Midbrain (tissue), 1 donor: ENCODE results near the gene C4BPB.

Experiments used
- DNase-seq: peaks from one replicate; lab custom pipeline; 2025; lab: John Stamatoyannopoulos, UW

Gene C4BPB

DNA sequence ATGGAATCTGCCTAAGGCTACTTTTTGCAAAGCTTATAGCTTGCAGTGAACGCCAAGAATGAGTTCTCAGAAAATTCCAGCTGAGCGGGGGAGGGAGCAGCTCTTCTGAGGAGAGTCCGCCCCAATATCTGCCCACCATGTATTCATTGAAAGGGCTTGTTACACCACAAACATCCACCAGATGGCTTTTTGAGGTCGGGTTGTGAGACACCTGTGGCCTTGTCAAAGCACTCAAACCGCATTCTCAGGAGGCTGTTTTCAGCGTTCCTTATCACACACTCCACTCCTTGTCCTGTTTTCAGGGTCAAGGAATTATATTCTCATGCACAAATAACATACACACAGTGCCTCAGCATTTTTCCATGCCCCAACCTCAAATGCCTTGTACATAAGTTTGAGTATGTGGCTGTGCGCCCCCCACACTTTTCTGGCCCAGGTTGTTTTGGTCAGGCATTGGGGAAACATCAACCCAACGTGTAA lies 3.9 kb upstream of the C4BPB start:
- peak; percentile 31 for DNase-seq

DNA sequence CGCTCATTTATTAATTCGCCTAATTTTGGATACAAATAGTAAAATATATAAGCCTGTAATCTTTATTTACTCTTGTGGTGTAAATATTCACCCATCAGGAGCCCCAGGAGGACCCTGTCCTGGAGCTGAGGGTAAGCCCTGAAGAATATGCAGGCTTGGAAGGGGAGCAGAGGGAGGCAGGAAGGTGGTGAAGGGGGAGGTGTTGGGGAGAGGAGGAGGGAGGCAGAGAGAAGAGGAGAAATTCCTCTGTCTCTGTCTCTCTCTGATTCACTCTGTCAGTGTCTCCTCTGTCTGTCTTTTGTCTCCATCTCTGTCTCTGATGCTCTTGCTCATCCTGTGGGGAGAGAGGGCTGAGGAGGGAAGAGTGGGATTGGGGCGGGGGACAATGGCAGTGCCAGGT lies 2.8 kb upstream of the C4BPB start:
- DNase-seq = no peak

DNA sequence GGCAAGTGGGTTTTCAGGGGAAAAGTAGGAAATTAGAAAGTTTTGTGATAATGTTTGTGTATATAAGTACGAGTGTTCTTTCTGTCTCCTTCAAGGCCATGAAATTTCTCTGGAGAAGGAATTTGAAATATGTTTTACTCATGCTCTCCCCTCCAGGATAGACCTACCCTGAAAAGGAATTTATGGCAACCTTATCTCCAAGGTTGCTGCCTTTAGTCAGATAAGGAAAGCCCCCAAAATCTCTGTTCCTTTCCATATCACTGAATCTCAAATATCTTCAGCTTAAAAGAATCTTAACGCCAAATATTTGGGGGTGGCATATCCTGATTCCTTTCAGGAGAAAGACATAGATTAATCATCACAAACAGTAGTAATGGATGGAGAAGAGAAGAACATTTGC lies 499 bp upstream of the C4BPB start:
- DNase-seq = no peak

DNA sequence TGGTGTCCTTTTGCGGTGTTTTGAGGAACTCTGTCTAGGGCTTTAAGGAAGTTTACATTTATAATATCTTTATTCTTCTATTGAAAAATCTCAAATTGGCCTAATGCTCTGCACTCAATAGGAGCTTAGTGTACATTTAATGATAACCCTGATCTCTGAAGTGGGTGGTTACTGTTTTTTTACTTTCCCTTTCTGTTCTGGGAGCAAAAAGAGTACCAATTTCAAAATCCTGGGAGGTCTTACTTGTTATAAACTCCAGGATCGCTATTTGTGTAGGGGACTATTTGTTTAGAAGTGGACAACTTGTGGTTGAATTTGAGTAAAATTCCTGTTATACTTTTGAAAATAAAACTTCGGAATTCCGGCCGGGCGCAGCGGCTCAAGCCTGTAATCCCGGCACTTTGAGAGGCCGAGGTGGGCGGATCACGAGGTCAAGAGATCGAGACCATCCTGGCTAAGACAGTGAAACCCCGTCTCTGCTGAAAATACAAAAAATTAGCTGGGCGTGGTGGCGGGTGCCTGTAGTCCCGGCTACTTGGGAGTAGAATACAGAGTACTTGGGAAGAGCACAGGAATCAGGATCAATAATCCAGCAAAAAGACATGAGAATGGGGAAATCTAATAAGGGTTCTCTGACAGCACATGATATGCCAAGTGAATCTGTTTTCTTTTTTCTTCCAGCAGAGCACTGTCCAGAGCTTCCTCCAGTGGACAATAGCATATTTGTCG lies 1.1 kb downstream of the C4BPB start:
- no peak for DNase-seq

DNA sequence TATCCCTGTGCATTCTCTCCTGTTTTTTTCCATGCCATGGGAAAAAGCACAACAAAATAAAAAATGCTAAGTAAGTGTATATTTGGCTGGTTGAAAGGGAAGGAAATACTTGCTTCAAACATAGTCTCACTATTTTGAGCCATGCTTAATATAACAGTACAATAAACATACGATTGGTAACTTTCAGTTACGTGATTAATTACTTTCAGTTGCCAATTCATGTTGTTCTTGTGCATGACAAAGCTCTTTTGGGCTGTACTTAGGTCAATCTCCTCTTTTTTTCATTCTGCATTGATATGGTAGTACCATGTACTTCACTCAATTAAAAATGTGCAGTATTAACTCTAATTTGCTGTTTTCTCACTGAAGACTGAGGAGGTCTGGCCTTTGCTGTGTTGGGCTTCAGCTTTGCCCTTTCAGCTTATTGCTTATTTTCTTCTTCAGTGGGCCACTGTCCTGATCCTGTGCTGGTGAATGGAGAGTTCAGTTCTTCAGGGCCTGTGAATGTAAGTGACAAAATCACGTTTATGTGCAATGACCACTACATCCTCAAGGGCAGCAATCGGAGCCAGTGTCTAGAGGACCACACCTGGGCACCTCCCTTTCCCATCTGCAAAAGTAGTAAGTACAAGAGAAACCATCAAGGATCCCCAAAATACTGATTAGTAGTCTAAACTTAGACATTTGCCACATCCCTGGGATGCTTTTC lies 2.7 kb downstream of the C4BPB start:
- DNase-seq = no peak

DNA sequence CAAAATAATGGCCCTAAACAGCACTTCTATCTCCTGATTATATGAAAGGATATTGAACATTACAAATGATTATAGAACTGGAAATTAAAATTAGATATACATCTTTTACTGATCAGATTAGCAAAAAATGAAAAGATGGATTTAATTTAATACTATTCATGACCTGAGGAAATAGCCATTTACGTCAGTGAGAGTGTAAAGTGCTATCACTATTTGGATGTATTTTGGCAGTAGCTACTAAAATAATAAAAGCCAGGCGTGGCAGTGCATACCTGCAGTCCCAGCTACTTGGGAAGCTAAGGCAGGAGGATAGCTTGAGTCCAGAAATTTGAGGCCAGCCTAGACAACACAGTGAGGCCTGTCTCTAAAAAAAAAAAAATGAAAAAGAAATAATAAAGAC lies 5.3 kb downstream of the C4BPB start:
- no peak for DNase-seq

DNA sequence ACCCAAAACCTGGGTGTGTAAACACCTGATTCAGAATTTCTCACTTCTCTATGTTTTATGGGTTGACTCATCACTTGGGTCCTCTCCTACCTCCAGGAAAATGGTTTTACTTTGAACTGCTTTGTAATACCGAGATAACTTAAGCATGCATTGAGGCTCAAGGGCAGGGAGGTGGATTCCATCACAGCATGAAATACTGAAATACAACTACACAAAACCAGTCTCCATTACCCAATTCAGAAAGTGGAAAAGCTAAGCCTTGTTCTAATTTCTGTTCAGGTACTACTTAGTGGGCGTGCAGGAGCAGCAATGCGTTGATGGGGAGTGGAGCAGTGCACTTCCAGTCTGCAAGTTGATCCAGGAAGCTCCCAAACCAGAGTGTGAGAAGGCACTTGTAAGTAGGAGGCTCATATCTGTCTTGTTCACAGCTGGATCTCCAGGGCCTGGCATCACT lies 9.2 kb downstream of the C4BPB start:
- DNase-seq = no peak

DNA sequence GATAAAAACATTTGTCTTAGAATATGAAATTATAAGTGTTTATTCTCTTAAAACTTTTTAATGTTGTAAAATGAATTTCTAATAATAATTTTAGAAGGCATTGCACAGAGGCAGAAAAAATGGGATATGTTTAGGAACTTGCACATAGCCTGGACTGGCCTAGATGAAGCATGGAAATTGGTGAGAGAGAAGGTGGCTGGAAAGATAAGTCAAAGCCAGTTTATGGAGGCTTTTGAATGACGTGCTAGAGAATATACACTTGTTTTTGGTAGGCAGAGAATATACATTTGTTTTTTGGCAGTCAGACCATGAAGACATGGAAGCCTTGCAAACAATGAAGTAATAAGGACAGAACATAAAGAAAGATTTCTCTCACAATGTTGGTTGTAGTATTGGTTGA lies 13.1 kb downstream of the C4BPB start:
- DNase-seq = no peak

DNA sequence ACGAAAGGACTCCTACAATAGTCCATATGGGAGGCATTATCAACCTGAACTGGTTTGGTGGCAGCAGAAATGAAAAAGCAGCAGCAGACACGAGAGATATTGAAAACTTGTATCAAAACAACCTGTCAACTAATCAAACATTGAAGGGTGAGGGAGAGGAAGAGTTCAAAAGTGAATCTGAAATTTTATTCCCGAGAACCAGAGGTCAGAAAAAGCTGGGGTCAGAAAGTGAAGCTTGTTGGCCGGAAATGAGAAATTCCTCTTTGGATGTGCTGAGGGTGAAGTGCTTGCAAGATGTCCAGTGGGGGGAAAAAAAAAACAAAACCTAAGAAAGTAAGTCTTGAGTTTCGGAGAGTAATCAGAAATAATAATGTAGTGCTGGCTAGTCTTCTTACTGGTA lies 13.5 kb downstream of the C4BPB start:
- no peak for DNase-seq

DNA sequence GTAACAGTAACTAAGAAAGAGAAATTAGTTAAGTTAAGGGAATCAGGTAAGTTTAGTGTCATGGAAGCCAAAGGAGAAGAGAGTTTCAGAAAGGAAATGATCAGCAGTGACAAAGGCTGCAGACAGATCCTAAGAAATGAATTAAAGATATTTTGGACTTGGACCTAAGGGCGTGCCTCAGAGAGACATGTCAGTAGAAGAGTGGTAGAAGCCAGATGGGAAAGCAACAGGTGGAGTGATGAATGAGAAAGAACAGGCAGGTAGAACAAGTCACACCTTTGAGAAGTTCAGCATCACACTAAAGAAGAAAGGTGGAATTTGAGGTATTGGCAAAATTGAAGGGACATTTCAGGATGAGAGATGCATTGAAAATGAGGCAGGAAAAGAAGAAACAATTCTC lies 14.0 kb downstream of the C4BPB start:
- no peak for DNase-seq

DNA sequence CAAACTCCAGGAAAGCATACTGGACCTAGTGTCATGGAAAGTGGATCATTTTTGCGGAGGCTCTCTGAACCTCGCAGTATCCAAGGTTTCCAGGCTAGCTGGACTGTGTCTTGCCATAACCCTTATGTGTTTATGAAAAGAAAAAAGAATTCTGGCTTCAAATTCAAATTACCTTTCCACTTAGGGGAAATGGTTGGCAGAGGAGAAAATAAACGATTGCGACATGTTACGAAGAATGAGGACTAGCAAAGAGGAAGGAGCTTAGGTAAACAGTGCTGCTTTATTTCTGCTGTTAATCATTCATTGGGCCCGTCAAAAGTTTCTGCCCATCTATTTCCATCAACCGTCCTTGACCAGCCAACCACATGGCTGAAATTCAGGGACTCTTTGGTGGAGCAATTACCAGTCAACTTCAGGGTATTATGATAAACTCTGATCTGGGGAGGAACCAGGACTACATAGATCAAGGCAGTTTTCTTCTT lies 15.3 kb downstream of the C4BPB start, which contains the start of gene C4BPA:
TSS of gene C4BPA (plus strand) at position 342 of the 482 bp plus-strand sequence. CDS start 8,793 bp downstream, outside the sequence.
- DNase-seq = no peak

DNA sequence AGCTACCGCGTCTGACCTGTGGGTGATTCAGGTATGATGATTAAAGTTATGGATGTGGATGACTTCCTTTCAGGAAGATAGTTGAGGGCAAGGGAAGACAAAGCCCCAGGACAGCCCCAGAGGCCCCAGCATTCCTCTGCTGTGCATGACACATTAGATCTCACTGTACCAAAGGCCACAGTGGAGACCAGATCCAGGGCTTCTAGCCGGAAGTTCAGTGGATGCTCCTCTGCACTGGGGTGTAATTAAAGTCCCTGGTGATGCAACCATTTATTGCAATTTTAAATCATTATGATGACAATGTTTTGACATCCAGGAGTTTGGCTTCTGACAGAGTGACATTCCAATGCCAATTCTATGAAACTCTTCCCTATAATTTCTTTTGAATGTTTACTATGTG lies 20.3 kb downstream of the C4BPB start:
- no peak for DNase-seq

DNA sequence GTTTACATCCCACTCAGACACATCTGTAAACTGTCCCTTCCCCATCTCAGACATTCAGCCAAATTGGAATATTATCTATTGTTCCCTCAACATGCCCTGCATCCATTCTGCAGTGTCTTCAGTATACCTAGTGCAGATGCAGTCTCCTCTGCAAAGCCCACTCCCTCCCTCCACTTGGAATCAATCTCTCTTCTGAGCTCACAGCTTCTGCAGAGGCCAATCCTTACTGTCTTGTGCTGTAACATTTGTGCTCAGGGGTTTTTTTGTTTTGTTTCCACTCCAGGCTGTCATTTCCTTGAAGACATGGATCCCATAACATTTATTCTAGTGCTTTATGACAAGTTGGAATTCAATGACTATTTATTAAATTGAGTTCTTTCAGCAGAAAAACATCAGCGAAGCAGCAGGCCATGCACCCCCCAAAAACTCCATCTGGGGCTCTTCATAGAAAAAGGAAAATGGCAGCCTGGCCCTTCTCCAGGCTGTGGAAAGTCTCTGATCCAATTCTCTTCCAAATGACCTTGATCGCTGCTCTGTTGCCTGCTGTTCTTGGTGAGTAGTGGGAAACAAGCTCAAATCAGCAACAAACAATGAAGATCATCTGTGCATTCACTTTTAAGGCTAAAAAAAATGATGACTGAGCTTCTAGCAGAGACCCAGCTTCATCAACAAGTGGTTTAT lies 24.1 kb downstream of the C4BPB start:
- no peak for DNase-seq

DNA sequence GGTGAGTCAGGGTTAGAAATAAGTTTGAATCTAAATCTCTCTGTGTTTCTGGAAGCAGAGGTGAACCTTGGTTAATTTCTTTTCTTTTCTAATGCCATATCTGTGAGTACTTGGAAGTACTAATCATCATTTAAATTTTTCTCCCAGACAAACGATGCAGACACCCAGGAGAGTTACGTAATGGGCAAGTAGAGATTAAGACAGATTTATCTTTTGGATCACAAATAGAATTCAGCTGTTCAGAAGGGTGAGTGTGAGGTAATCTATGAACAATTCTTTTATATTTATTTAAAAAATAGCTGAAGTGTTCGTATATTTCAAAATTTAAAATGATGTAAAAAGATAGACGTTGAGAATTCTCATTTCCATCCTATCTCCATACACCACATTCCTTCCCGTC lies 26.6 kb downstream of the C4BPB start:
- DNase-seq = no peak

DNA sequence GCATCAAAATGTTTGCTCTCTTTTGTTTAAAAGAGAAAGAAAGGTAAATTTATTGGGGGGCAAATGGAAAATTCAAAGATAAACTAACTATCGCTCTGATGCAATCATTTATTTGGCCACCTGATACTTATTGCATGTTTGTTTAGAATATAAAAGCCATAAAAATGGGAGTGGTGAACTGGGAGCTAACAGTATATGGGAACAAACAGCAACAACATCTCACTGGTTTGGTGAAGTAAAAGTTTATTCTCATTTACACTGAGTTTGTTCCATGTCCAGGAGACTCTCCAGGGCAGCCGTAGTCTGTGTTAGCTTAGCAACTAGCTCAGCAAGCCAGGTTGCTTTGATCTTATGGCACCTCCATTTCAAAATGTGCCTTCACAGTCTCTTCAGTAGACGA lies 35.7 kb downstream of the C4BPB start:
- DNase-seq = no peak

DNA sequence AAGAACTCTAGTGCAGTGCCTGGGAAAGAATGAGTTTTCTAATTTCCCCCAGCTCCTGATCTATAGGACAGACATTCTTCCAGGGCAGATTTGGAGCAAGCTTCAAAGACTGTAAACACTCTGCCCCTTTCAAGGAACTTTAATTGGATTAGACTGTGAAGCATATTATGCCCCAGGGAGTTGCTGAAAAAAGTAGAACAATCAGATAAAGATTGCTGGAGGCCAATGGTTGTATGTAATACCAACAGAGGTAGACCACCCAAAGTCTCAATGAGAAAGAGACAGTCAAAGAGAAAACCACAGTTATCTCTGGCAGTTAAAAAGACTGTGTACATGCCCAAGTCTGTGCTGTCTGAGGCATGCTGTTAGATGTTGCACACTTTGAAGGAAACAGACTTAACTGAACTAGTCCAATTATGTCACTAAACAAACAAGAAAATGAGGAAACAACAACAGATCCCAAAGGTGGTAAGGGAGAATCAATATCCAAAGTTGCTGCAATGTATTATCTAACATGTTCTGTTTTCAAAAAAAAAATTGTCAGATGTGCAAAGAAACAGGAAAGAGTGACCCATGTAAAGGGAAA lies 39.8 kb downstream of the C4BPB start:
- no peak for DNase-seq

DNA sequence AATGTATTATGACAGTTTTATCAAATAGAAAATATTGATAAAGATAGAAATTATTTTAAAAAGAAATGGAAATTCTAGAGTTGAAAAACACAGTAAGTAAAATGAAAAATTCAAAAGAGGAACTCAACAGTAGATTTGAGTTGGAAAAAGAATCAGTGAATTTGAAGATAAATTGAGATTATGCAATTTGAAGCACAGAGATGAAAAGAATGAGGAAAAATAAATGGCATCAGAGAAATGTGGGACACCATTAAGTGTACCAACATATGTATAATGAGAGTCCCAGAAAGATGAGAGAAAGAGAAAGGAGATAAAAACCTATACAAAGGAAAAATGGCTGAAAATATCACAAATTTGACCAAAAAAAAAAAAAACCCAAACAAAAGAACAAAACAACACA lies 40.4 kb downstream of the C4BPB start:
- no peak for DNase-seq

DNA sequence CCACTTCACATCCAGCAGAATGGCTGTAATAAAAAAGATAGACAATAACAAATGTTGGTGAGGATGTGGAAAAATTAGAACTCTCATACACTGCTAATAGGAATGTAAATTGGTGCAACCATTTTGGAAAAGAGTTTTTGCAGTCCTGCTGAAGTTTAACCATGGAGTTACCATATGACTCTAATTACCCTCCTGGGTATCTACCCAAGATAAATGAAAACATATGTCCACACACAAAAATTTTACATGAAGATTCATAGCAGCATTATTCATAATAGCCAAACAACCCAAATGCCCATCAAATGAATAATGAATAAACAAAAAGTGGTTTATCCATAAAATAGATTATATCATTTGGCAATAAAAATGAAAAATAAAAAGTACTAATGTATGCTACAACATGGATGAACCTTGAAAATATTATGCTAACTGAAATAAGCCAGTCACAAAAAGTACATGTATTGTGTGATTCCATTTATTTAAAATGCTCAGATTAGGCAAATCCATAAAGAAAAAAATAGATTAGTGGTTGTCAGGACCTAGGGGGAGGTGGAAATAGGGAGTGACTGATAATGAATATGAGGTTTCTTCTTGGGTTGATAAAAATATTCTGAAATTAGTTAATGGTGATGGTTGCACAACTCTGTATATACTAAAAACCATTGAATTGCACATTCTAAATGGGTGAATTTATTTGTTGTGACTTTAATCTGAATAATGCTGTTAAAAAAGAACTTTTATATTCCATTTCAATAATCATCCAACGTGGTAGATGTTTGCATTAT lies 41.8 kb downstream of the C4BPB start:
- DNase-seq = no peak

DNA sequence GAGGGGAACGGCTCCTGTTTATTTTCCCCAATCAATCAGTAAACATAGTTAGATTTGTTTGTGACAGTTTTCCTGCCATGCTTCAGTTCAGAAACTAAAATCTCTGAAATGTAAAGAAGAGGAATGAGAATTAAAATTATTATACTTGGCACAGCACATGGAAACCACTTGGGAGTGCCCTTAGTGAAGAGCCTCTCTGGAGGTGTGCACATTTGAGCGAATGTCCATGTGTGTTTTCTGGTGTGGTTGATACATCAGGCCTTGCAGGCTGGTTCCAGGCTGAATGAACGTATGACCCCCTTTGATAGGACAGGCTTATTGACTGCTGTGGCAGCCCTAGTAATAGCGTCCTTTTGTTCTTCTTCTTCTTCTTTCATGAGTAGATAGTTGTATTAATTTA lies 42.5 kb downstream of the C4BPB start:
- no peak for DNase-seq

DNA sequence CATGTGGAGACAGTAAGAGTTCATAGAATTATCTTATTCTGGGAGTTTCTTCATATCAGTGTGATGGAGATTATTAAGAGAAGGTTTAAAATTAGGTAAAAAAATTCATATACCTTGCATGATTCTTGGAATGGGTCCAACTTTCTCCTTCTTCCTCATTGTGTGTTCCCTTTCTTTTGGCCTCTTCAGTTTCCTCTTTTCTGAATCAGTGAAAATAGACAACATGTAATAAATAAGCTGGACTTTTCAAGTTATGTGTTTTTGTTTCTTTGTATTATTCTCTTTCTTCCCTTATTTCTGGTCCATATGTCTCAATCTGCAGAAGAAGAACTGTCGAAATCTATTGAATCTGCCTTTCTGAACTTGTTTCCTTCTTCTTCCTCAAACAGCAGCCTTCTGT lies 45.9 kb downstream of the C4BPB start:
- DNase-seq = no peak

DNA sequence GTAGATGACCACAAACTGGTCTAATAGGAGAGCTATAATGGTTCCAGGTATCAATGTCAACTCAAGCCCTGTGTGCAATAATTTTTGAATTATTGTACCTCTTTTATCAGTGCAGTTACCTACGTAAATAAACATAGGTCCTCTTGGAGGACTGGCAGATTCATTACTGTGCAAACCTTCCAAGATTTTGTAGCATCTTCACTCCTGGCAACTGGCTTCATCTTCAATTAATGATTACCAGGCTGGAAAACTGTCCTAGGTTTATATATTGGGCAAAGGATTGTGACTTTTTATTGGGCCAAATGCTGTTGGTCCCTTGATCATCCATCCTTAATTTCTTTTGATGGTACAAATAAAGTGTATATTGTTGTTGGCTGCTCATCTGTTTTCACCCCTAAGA lies 51.0 kb downstream of the C4BPB start:
- no peak for DNase-seq

DNA sequence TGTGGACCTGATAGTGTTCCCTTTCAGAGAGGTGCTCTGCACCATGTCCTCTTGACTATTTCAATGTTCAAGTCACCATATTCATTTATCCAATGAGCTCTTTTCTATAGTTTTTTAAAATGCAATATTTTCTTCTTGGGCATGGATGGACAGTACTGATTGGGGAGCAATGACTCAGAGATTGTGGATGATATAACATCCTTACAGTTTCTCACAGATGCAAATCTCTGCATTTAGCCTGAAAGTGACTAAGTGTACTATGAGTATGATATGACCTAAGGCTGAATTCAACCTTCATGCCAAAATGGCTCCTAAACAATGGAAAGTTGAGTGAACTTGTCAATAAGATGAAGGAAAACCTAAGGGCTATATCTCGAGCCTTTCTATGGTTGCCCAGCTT lies 51.9 kb downstream of the C4BPB start:
- no peak for DNase-seq
